Esophagus muscularis mucosa (tissue), 4 donors: ENCODE measurements around the gene TRAF1.

Experiments
- CTCF ChIP-seq, 3 experiments: fragments of 200-600 bp in 2 of 3; fragments of 450-650 bp in 1 of 3; sonication (generic) in 2 of 3; IDR thresholded peaks; one replicate each; pipeline ENCODE4 v1.5.1; 2017 to 2019; ENCODE audit warnings: antibody characterized with exemption in 3 of 3, mild to moderate bottlenecking in 2 of 3, moderate library complexity in 1 of 3
- EP300 ChIP-seq: sonication (generic); formaldehyde crosslinking; IDR thresholded peaks from one replicate; pipeline ENCODE4 v1.6.1; 2017; ENCODE audit warnings: antibody characterized with exemption
- POLR2AphosphoS5 ChIP-seq, 2 donors: sonication (generic); formaldehyde crosslinking; IDR thresholded peaks; one replicate each; pipeline ENCODE4 v1.6.1; 2017; ENCODE audit warnings: antibody characterized with exemption in 2 of 2

GRCh38 chr9:120923620-120924328 is 2.8 kb downstream of the TRAF1 start:
- TF ChIP-seq CTCF (IDR thresholded peaks at IDR 0.05) (no peak), EP300 (no peak), POLR2AphosphoS5 (IDR thresholded peaks at IDR 0.05) (no peak)
